Esophagus (tissue), 2 donors: Measurements from ENCODE around the gene MAGED4B. TPM values are rescaled to one million over a fixed set of nuclear protein-coding genes. Genes with fewer than 3 reads are reported as not detected.
"Not testable (repeated sequence)": the region's sequence is repeated elsewhere in the genome, so short reads cannot be mapped to it uniquely, and the experiment has no call there.

Source experiments
- H3K27ac ChIP-seq, 2 donors: one replicate each; pipeline ENCODE4 v1.5.1; 2013; ENCODE audit warnings: low read depth in 2 of 2, mild to moderate bottlenecking in 2 of 2, inconsistent platforms in 1 of 2, low read length in 1 of 2, moderate library complexity in 1 of 2
- H3K27me3 ChIP-seq, 2 donors: one replicate each; pipeline ENCODE4 v1.6.1; 2013; ENCODE audit warnings: low read length in 2 of 2, control low read depth in 1 of 2, mild to moderate bottlenecking in 1 of 2; ENCODE audit not compliant: insufficient read depth in 2 of 2, control insufficient read depth in 1 of 2
- H3K36me3 ChIP-seq, 2 donors: one replicate each; pipeline ENCODE4 v1.6.1; 2013; ENCODE audit warnings: low read length in 1 of 2; ENCODE audit not compliant: control insufficient read depth in 2 of 2, insufficient read depth in 2 of 2
- H3K4me1 ChIP-seq, 2 donors: one replicate each; pipeline ENCODE4 v1.6.1; 2013; ENCODE audit warnings: low read length in 1 of 2; ENCODE audit not compliant: control insufficient read depth in 2 of 2, insufficient read depth in 2 of 2
- H3K4me3 ChIP-seq, 2 donors: one replicate each; pipeline ENCODE4 v1.5.1; 2013; ENCODE audit warnings: low read length in 2 of 2, mild to moderate bottlenecking in 2 of 2, low read depth in 1 of 2, moderate library complexity in 1 of 2
- H3K9me3 ChIP-seq, 2 donors: one replicate each; pipeline ENCODE4 v1.6.1; 2013; ENCODE audit warnings: mild to moderate bottlenecking in 2 of 2, low read depth in 1 of 2, low read length in 1 of 2, moderate library complexity in 1 of 2; ENCODE audit not compliant: control insufficient read depth in 2 of 2, insufficient read depth in 1 of 2
- WGBS, 2 donors: extraction: QIAGEN DNeasy Blood & Tissue Kit; methylation state at CpG; one replicate each; pipeline ENCODE4 v1.1.7; 2013; 5-methylcytosine and 5-hydroxymethylcytosine counted together
- polyA plus RNA-seq, 2 donors: library from polyadenylated mRNA; stranded (reverse); fragments of 200-250 nt; gene quantifications; one replicate each; pipeline ENCODE4 v1.2.3, GENCODE V29; 2013
- donor health status: healthy with polysubstance abuse.
- donor health status: Bipolar disorder and iron deficiency.

The MAGED4B gene, protein sequence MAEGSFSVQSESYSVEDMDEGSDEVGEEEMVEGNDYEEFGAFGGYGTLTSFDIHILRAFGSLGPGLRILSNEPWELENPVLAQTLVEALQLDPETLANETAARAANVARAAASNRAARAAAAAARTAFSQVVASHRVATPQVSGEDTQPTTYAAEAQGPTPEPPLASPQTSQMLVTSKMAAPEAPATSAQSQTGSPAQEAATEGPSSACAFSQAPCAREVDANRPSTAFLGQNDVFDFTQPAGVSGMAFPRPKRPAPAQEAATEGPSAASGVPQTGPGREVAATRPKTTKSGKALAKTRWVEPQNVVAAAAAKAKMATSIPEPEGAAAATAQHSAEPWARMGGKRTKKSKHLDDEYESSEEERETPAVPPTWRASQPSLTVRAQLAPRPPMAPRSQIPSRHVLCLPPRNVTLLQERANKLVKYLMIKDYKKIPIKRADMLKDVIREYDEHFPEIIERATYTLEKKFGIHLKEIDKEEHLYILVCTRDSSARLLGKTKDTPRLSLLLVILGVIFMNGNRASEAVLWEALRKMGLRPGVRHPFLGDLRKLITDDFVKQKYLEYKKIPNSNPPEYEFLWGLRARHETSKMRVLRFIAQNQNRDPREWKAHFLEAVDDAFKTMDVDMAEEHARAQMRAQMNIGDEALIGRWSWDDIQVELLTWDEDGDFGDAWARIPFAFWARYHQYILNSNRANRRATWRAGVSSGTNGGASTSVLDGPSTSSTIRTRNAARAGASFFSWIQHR
- 1 to 10 TPM; 1.7 to 3.8 TPM for polyA plus RNA-seq

DNA sequence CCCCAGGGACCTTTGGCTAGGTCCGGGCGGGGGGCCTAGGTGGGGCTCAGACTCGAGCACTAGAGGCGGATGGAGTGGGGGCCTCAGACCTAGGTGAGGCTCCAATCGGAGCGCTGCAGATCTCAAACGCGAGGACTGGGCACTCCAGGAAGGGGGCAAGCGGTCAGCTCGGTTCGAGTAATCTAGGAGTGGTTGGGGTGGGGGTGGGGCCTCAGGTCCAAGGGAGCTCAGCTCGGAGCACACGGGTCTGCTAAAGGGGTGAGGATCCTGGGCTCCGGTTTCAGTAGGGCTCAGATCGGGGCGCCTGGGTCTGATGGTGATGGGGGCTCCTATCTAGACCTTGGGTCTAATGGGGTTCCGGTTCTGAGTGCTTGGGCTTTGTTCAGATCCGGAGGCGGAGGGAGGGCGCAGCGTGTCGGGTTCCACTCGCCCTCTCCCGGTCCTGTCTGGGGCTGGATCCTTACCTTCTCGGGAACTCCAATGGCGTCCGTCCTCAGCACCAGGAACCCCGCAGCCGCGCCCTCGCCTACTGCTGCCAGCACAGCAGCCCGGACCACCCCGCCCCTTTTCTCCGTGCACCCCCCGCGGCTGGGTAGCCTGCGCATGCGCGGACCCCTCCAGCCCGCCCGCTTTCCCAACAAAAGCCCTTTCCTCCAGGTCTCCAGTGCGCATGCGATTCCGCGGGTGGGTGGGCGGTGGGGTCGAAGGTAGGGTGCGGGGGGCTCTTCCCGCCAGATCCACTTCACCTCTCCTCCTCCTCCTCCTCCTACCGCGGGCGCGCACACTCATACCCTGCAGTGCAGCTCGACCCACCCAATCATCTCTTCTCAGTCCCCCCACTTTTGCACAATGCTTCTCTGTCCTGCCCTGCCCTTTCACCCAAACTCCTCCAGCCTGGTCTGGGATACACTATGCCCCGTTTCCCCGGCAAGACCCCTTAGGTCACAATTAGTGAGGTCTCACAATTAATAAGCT, at the start of gene MAGED4B:
Gene MAGED4B, minus strand, starts transcription at position 518 of the 975 bp plus-strand sequence. CDS start 1,011 bp downstream, outside the sequence.
- H3K36me3 ChIP-seq, H3K27ac ChIP-seq, H3K27me3 ChIP-seq, H3K4me3 ChIP-seq, H3K4me1 ChIP-seq, H3K9me3 ChIP-seq: not testable (repeated sequence)
- no CpG with 5 or more reads among the region's 56 CpGs for WGBS, 2 donors

DNA sequence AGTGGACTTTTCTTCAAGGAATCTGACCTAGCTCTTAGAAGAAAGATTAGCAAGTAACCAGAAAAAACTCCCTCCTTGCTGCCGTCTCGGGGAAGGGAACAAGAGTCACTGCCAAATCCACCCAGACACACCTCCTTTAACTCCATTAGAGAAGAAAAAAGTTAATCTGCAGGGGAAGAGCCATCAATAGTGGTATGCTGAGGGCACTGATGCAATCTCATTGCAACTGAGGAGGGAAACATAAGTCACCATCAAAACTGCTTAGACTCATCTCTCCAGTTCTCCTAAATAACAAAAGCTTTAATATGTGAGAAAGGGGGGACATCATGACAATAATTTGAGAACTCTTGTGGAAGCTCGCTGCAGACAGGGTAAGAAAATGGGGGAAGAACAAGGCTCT, 49.3 kb upstream of the MAGED4B start:
- H3K4me3 ChIP-seq: no peak overlapping the region
- no peaks in the 10 kb centered on the region for H3K4me1 ChIP-seq
- no peaks in the 10 kb centered on the region for H3K27me3 ChIP-seq
- WGBS, 2 donors: 58 to 63% methylated on average over 3 of the region's 3 CpGs
- no peak overlapping the region for H3K27ac ChIP-seq
- no peaks in the 10 kb centered on the region for H3K9me3 ChIP-seq
- H3K36me3 ChIP-seq: no peaks in the 10 kb centered on the region

DNA sequence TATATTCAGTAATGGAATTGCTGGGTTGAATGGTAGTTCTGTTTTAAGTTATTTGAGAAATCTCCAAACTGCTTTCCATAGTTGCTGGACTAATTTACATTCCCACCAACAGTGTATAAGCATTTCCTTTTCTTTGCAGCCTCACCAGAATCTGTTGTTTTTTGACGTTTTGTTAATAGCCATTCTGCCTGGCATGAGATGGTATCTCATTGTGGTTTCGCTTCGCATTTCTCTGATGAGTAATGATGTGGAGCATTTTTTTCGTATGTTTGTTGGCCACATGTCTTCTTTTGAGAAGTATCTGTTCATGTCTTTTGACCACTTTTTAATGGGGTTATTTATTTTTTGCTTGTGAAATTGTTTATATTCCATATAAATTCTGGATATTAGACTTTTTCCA, 13.6 kb upstream of the MAGED4B start:
- Histone ChIP-seq H3K4me3 (no peak overlapping the region), H3K27me3 (no peaks in the 10 kb centered on the region), H3K36me3 (no peaks in the 10 kb centered on the region), H3K9me3 (no peaks in the 10 kb centered on the region), H3K27ac (no peak overlapping the region), H3K4me1 (no peaks in the 10 kb centered on the region)
- 52 to 62% methylated on average over 4 of the region's 4 CpGs for WGBS, 2 donors

DNA sequence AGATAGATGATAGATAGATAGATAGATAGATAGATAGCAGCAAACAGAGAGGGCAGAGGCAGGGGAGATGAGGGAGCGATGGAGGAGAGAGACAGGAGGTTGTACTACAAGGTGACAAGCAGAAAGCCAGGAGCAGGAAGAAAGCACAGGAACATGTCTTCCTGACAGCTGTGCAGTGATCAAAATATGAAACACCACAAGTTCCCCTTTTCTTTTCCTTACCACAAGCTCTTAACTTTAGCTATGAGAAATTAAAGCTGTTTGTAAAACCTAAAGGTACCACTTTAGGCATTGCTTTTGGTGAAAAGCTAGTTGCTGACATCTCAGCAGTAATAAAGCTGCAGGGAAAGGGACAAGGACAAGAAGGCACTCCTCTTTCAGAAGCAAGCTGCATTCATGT, 9.1 kb upstream of the MAGED4B start:
- H3K4me1 ChIP-seq: no peaks in the 10 kb centered on the region
- WGBS, 2 donors: 10 to 47% methylated on average over 1 of the region's 1 CpG
- H3K9me3 ChIP-seq: no peaks in the 10 kb centered on the region
- no peak overlapping the region for H3K27ac ChIP-seq
- H3K4me3 ChIP-seq: no peak overlapping the region
- H3K36me3 ChIP-seq: no peaks in the 10 kb centered on the region
- no peaks in the 10 kb centered on the region for H3K27me3 ChIP-seq

DNA sequence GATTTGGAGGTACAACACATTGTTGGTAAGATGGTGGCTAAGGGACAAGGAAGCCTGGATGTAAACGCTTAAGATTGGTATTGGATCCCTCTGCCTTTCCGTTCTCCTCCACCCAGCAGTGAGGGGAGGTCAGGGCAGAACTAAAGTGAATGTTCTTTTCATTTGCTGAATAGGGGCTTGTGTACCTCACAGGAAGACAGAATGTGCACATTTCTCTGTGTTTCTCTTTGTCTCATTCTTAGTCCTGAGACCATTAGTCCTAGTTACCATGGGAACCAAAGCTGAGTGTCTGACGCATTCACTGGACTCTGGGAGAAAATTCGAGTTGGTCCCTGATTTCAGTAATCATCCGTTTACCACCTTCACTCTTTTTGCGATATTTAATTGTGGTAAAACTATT, 26.7 kb downstream of the MAGED4B start:
- not testable (repeated sequence) for H3K27ac ChIP-seq, H3K27me3 ChIP-seq, H3K36me3 ChIP-seq, H3K9me3 ChIP-seq, H3K4me3 ChIP-seq, H3K4me1 ChIP-seq
- WGBS, 2 donors: no CpG with 5 or more reads among the region's 6 CpGs

DNA sequence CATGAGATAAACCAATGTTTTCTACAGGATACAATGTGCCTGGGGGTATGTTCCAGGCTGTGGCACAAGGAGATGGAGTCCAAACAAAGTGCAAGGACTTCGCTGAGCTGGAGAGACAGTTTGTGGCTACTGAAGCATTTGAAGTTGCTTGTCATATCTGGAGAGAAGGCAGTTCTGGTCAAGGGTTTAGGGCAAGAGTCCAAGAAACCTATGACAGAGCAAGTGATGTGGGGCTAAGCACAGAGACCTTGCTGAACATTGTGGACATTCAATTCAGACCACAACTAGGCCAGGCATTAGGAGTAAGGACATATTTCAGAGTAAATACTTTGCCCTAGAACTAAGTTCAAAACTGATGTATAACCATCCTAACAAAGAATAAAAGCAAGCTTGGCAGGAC, 34.8 kb downstream of the MAGED4B start:
- H3K4me3 ChIP-seq: no peak overlapping the region
- peaks cover 0 to 12% of the 10 kb centered on the region in 2 donors for H3K27me3 ChIP-seq
- H3K27ac ChIP-seq: no peak overlapping the region
- H3K36me3 ChIP-seq: no peaks in the 10 kb centered on the region
- no peaks in the 10 kb centered on the region for H3K9me3 ChIP-seq
- H3K4me1 ChIP-seq: no peaks in the 10 kb centered on the region
- WGBS, 2 donors: 54 to 72% methylated on average over 1 of the region's 1 CpG

DNA sequence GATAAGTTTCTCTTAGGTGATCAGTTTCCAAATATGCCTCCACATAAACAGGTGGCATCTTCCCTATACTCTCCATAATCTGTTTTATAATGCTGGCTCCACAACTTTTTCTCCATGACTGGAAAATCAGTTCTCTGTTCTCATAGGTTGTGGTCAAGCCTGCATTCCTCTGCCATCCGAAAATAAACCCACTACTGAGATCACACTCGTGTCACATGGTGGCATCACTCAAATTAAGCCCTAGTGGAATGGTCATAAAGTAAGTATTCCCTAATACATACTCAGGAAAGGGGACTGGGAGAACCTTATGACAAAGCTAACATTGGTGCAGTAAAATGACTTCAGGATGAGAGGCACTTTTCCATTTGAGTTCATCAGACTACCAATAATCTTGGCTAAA, 37.6 kb downstream of the MAGED4B start:
- 40 to 57% methylated on average over 2 of the region's 2 CpGs for WGBS, 2 donors
- Histone ChIP-seq H3K4me1 (no peaks in the 10 kb centered on the region), H3K27me3 (peaks cover 0 to 6% of the 10 kb centered on the region in 2 donors), H3K36me3 (no peaks in the 10 kb centered on the region), H3K27ac (no peak overlapping the region), H3K9me3 (no peaks in the 10 kb centered on the region), H3K4me3 (no peak overlapping the region)

DNA sequence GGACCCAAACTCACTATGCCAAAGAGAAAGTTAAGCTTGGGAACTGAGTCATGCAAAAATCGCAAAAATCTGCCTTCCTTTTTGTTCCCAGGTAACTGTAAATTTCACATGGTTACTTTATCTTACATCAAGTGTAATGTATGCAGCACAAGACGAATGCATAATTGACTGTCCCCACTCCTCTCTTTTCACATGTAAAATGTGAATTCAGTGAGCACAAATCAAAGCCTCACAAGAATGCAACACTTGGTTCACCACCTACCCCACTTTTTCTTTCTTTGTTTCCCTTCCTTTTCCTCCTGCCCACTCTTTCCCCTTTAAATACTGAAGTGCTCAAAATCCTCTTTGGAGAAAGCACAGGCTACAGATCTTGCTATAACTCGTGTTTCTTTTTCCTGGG, 53.2 kb downstream of the MAGED4B start:
- Histone ChIP-seq H3K36me3 (no peaks in the 10 kb centered on the region), H3K4me1 (no peaks in the 10 kb centered on the region), H3K27me3 (peaks cover 0 to 5% of the 10 kb centered on the region in 2 donors), H3K4me3 (no peak overlapping the region), H3K27ac (no peak overlapping the region), H3K9me3 (no peaks in the 10 kb centered on the region)
- 26 to 27% methylated on average over 3 of the region's 3 CpGs for WGBS, 2 donors
